Chondrocyte (in vitro differentiated cells): Measurements from ENCODE around the gene ST6GALNAC6. TPM values are rescaled to one million over a fixed set of nuclear protein-coding genes. Genes with fewer than 3 reads are reported as not detected.

ENCODE experiments used
- DNase-seq: peaks from one replicate; pipeline ENCODE4 v3.0.0; 2021; ENCODE audit warnings: mixed read lengths, low spot score
- H3K27ac Mint-ChIP-seq: one replicate; pipeline ENCODE4 v1.8.0; 2021; ENCODE audit warnings: mild to moderate bottlenecking, moderate library complexity, mixed read lengths; ENCODE audit not compliant: unreplicated experiment
- H3K27me3 Mint-ChIP-seq: 2 replicates; pipeline ENCODE4 v1.8.0; 2021; ENCODE audit warnings: low read depth, mixed read lengths
- H3K36me3 Mint-ChIP-seq: 2 replicates; pipeline ENCODE4 v1.8.0; 2021; ENCODE audit warnings: low read depth, mixed read lengths
- H3K4me1 Mint-ChIP-seq: 2 replicates; pipeline ENCODE4 v1.8.0; 2021; ENCODE audit warnings: low read depth, mild to moderate bottlenecking, mixed read lengths
- H3K4me3 Mint-ChIP-seq: one replicate; pipeline ENCODE4 v1.8.0; 2021; ENCODE audit warnings: mild to moderate bottlenecking, moderate library complexity, mixed read lengths; ENCODE audit not compliant: unreplicated experiment
- H3K9me3 Mint-ChIP-seq: 2 replicates; pipeline ENCODE4 v1.8.0; 2021; ENCODE audit warnings: low read depth, mixed read lengths
- CTCF ChIP-seq: fragments of 200-600 bp; sonication (generic); IDR thresholded peaks from 2 replicates; pipeline ENCODE4 v1.5.0; 2021; ENCODE audit warnings: antibody characterized with exemption, mild to moderate bottlenecking, moderate library complexity
- total RNA-seq: library from RNA; stranded (reverse); gene quantifications from 3 replicates; pipeline ENCODE4 v1.2.1, GENCODE V29; 2021

Gene ST6GALNAC6
- total RNA-seq, 1 donor from 2014 or later, result 47.5 TPM

- DNase-seq, result no peak
- Mint-ChIP-seq H3K4me3 (no peak overlapping the region), H3K4me1 (peaks cover 14% of the 10 kb centered on the region), H3K9me3 (no peaks in the 10 kb centered on the region), H3K36me3 (peaks cover 7% of the 10 kb centered on the region), H3K27me3 (no peaks in the 10 kb centered on the region), H3K27ac (no peak overlapping the region)
- TF ChIP-seq CTCF, result peak; percentile 69
Measured at GRCh38 chr9:127910613-127911205, 11.3 kb upstream of the ST6GALNAC6 start.

DNA sequence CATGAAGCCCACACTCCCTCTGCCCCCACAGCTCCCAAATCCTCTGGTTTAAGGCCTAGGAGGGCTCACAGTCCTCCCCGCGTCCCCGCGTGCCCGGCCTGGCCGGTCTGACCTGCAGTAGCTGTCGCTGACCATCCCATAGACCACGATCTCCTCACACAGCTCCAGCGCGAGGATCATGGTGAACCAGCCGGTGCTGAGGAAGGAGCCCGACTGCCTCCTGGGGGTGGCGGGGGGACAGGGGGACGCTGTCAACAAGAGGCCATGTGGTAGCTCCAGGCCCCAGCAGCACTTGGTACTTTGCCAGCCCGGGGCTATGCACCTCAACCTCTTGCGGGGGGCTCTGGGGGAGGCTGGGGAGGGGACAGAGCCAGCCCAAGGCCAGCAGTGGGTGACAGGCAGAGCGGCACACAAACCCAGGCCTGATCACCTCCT lies 10.5 kb upstream of the ST6GALNAC6 start:
- Mint-ChIP-seq H3K27me3 (no peaks in the 10 kb centered on the region), H3K36me3 (peaks cover 7% of the 10 kb centered on the region), H3K27ac (no peak overlapping the region), H3K4me1 (peaks cover 9% of the 10 kb centered on the region), H3K4me3 (no peak overlapping the region), H3K9me3 (no peaks in the 10 kb centered on the region)
- TF ChIP-seq CTCF, result no peak
- peak; percentile 88 for DNase-seq

DNA sequence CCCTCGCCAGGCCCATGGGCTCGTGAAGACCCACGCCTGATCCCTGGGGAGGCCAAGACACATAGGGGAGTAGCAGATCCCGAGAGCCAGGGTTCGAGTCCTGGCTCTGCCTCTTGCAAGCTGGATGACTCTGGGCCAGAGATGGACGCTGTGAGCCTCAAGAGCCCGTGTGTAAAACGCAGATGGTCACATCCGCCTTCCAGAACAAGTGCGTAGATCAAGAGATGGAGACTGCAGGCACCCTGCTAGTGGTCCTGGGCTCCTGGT lies 9.2 kb upstream of the ST6GALNAC6 start:
- no peak overlapping the region for H3K4me3 Mint-ChIP-seq
- no peak for DNase-seq
- H3K9me3 Mint-ChIP-seq, result no peaks in the 10 kb centered on the region
- peaks cover 7% of the 10 kb centered on the region for H3K36me3 Mint-ChIP-seq
- no peaks in the 10 kb centered on the region for H3K27me3 Mint-ChIP-seq
- TF ChIP-seq CTCF, result no peak
- H3K4me1 Mint-ChIP-seq, result peaks cover 17% of the 10 kb centered on the region
- H3K27ac Mint-ChIP-seq, result no peak overlapping the region

- no peaks in the 10 kb centered on the region for H3K27me3 Mint-ChIP-seq
- H3K4me3 Mint-ChIP-seq, result no peak overlapping the region
- peak; percentile 83 for DNase-seq
- no peak for TF ChIP-seq CTCF
- peaks cover 7% of the 10 kb centered on the region for H3K36me3 Mint-ChIP-seq
- no peaks in the 10 kb centered on the region for H3K9me3 Mint-ChIP-seq
- peaks cover 23% of the 10 kb centered on the region for H3K4me1 Mint-ChIP-seq
- no peak overlapping the region for H3K27ac Mint-ChIP-seq
Measured at GRCh38 chr9:127907867-127908659, 8.7 kb upstream of the ST6GALNAC6 start.

- DNase-seq, result peak; percentile 69
- no peak for TF ChIP-seq CTCF
- Mint-ChIP-seq H3K36me3 (peaks cover 2% of the 10 kb centered on the region), H3K4me3 (no peak overlapping the region), H3K9me3 (no peaks in the 10 kb centered on the region), H3K27me3 (no peaks in the 10 kb centered on the region), H3K27ac (peak overlapping the region; percentile 73), H3K4me1 (peaks cover 27% of the 10 kb centered on the region)
Measured at GRCh38 chr9:127905788-127906191, 6.4 kb upstream of the ST6GALNAC6 start.
